ENCODE results near the gene NOSIP.

Gene NOSIP

DNA sequence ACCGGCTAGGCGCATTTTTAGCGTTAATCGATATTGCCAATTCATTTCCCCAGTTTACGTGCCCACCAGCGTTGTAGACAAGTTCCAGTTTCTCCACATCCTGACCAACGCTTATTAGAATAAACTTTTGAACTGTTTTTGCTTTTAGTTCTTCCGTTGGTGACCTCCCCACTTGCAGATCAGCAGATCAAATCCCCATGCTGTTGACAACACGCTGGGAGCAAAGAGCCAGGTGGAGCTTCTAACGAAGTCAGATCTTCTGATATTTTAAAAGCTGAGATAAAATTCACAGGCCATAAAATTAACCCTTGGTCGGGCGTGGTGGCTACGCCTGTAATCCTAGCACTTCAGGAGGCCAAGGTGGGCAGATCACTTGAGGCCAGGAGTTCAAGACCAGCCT lies 31.3 kb downstream of the NOSIP start:
- in situ Hi-C loops (cut with MboI; ENCODE audit: low sequenced_read_pairs): loop anchor here (5.0 kb wide), 1 partner anchor 42 kb away; no protein-coding TSS in a partner anchor

DNA sequence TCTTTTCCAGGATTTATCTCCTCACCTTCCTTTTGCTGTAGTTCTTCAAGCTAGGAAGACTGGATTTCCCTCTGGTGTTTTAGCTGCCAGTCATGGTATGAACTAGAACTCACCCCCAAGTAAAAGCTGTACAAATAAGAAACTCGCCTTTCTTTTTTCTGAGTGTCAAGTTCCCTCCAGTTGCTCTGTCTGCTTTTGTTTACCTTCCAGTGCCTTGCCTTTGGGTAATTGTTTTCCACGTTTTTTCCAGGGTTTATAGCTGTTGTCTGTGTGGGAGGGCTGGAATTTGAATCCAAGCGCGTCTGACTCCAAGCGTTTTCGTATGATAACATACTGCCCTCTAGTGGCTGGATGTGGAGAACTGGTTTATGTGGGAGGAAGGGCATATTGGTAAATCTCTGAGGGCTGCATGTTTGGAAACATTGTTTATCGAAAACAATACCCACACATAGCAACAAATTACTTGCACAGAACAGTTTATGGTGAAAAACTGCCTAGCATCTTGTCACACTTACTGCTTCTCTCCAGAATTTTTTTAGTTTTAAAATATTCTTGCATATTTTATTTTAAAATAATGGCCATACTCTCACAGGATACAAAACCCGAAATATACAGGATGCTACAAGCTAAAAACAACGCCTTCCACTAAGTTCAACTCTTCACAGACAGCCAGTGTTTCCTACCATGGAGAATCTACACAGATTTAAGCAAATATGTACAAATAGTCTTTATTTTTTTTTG lies 33.4 kb downstream of the NOSIP start:
- in situ Hi-C loops (cut with MboI; ENCODE audit: low sequenced_read_pairs): loop anchor here (5.0 kb wide), 1 partner anchor 40 kb away; no protein-coding TSS in a partner anchor

DNA sequence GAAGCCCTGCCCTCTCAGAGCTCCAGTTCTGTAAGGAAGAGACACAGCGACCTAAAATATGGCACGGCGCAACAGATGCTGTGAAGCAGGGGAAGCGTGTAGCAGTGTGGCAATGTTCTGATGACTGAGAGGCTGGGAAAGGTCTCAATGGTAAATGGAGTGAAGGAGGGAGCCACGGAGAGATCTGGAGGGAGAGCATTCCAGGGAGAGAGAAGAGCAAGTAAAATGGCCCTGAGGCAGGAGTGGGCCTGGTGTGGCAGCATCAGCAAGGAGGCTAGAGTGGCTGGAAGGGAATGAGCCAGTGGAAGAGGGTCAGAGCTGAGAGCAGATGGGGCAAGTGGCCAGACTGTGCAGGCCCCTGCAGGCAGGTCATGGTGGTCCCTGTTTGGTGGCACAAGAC lies 36.2 kb downstream of the NOSIP start:
- in situ Hi-C loops (cut with MboI; ENCODE audit: low sequenced_read_pairs): no loop called here

DNA sequence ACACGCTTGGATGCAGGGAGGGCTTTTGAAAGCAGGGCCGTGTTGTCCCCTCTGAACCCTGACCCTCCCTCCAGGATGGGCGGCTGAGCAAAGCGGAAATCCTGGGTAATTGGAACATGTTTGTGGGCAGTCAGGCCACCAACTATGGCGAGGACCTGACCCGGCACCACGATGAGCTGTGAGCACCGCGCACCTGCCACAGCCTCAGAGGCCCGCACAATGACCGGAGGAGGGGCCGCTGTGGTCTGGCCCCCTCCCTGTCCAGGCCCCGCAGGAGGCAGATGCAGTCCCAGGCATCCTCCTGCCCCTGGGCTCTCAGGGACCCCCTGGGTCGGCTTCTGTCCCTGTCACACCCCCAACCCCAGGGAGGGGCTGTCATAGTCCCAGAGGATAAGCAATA lies 37.3 kb downstream of the NOSIP start:
- in situ Hi-C loops (cut with MboI; ENCODE audit: low sequenced_read_pairs): no loop called here

DNA sequence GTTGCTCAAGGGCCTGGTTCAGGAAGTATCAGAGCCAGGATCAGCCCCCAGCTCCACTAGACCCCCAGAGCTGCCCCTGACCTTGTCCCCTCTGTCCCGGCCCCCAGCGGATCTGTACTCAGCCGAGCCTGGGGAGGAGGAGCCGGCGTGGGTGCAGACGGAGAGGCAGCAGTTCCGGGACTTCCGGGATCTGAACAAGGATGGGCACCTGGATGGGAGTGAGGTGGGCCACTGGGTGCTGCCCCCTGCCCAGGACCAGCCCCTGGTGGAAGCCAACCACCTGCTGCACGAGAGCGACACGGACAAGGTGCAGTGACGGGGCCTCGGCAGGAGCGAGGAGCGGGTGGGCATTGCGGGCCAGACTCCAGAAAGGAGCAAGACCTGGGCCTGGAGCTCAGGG lies 37.9 kb downstream of the NOSIP start:
- in situ Hi-C loops (cut with MboI; ENCODE audit: low sequenced_read_pairs): no loop called here

DNA sequence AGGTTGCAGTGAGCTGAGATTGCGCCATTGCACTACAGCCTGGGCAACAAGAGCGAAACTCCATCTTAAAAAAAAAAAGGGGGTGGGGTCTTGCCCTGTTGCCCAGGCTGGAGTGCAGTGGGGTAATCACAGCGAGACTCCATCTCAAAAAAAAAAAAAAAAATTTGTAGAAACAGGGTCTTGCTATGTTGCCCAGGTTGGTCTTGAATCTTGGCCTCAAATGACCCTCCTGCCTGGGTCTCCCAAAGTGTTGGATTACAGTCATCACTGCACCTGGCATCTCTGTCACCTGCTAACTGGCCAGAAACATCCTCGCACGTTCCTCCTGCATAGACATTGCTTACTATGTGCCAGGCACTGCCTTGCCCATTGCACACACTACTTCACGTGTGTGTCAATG lies 38.4 kb downstream of the NOSIP start:
- in situ Hi-C loops (cut with MboI; ENCODE audit: low sequenced_read_pairs): no loop called here

DNA sequence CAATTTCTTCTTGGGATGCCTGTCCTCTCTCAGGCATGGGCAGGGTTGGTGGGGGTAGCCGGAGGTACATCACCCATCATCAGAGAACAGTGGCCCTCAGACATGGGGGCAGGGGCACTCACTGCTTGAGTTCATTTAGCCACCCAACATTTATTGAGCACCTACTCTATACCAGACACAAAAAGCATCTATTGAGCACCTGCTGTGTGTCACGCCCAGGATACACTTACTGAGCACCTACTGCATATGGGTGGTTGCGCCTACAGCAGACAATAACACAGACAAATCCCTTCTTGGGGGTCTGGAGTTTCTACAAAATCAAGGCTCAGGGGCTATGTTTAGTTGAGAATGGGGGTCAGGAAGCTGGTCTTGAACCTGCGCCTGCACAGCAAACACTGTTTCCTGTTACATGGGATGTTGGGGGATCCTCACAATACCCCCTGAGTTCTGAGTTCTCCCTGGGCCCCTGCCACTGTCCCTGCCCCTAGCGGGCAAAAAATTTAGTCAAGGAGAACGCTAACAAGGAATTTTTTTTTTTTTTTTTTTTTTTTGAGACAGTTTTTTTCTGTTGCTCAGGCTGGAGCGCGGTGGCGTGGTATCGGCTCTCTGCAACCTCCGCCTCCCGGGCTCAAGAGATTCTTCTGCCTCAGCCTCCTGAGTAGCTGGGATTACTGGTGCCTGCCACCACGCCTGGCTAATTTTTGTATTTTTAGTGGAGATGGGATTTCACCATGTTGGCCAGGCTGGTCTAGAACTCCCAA lies 41.0 kb downstream of the NOSIP start:
- in situ Hi-C loops (cut with MboI; ENCODE audit: low sequenced_read_pairs): no loop called here

DNA sequence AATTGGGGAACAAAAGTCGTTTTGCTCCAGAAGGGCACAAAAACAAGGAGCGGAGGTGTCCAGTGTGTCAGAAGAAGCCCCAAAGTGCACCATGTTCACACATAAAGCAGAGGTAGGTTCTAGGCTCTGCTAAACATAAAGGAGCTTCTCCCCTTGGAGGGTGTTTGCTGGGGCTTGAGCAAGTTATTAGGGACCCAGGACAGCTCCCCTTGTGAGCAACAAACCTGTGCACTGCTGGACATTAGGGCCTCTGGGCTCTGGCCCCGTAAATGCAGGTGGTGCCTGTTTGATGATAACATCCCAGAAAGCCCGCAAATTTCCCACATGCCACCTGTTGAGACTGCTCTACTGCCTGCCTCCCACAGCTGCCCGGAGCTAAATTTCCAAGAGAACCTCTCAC lies 41.7 kb downstream of the NOSIP start:
- in situ Hi-C loops (cut with MboI; ENCODE audit: low sequenced_read_pairs): no loop called here

DNA sequence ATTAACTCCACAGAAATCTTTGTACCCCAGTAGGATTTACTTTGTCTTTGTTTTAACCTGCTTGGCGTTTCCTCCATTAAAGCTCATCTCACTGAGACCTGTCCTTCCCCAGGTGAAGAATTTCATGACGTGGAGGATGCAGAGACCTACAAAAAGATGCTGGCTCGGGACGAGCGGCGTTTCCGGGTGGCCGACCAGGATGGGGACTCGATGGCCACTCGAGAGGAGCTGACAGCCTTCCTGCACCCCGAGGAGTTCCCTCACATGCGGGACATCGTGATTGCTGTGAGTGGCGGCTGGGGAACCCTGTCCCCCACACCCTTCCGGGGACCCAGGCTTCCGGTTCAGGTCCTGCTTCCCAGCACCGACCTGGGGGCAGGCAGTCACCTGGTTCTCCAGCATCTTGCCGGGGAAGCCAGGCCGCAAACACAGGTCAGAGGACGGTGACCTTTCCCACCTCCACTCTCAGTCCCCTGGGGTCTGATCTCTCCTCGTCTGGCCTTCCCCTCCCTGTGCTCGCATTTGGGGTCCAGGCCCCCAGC lies 43.4 kb downstream of the NOSIP start:
- in situ Hi-C loops (cut with MboI; ENCODE audit: low sequenced_read_pairs): no loop called here

DNA sequence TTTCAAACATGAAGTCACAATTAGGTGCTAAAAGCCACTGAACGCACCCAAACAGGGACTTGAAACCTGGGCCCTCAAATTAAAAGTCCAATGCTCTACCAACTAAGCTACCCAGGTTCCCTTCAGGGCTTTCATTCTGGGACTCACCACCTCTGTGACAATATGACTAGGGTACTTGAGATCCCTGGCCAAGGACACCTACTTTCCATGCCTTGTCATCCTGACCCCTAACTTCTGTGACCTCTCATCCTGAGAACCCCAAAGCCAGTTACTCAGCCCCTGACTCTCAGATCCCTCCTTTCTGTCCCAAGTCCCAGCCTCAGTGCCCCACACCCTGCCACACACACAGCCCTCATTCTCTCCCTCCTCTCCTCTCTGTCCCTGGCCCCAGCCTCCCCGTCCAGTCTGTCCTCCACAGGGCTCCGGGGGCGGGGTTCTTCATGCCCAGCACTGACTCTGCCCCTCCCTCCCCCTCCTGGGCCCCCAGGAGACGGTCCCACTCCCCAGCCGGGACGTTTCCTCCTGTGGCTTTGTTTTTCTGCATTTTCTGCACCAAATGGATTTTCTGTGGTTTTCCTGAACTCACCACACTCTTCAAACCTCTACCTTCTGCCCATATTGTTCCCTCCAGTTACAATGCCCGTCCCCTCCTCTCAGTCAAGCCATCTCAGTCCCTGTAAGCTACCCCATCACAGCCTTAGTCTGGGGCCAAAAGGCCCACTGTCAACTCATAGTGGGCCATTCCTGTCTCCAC lies 45.5 kb downstream of the NOSIP start:
- in situ Hi-C loops (cut with MboI; ENCODE audit: low sequenced_read_pairs): no loop called here

DNA sequence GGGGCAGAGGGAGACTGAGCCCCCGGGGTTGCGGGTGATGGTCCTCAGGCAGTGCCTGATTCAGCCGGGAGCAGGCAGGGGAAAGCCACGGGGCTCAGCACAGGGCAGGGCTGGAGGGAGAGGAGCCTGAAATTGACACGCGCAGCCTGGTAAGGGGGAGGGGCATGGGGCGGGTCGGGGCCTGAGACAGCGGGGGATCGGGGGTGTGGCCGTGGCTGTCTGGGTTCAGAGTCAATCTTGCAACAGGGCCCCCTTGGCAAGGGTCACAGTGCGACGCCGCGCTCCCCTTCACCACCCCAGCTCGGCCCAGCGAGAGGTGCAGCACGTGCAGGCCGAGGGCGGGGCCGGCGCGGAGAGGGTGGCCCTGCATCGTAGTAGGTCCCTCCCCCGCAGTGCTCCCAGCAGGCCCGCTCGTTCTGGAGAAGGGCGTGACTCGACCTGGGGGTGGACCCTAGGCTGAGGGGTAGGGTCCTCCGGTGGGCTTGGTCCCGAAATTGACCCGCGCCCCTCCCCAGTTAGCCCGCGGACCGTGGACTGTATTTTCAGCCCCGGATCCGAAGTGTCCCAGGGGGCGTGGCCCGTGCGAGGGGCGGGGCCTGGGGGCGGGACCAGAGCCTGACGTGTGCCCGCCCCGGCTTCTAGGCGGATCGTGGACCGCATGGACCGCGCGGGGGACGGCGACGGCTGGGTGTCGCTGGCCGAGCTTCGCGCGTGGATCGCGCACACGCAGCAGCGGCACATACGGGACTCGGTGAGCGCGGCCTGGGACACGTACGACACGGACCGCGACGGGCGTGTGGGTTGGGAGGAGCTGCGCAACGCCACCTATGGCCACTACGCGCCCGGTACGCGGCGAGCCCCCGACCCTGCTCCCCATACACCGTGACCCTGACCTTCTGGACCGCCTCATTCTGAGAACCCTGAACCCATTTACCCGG lies 46.5 kb downstream of the NOSIP start:
- in situ Hi-C loops (cut with MboI; ENCODE audit: low sequenced_read_pairs): no loop called here

DNA sequence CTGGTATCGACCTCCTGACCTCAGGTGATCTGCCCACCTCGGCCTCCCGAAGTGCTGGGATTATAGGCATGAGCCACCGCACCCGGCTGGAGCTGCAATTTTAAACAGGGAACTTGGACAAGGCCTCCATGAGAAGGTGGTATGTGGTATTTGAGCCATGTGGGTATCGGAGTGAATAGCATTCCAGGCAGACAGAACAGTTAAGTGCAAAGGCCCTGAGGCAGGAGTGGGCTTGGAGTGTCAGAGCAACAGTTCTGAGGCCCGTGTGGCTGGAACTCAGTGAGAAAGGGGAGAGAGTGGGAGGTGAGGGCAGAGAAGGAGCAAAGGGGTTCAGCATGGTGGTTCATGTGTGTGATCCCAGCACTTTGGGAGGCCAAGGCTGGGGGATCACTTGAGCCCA lies 49.6 kb downstream of the NOSIP start:
- in situ Hi-C loops (cut with MboI; ENCODE audit: low sequenced_read_pairs): no loop called here

DNA sequence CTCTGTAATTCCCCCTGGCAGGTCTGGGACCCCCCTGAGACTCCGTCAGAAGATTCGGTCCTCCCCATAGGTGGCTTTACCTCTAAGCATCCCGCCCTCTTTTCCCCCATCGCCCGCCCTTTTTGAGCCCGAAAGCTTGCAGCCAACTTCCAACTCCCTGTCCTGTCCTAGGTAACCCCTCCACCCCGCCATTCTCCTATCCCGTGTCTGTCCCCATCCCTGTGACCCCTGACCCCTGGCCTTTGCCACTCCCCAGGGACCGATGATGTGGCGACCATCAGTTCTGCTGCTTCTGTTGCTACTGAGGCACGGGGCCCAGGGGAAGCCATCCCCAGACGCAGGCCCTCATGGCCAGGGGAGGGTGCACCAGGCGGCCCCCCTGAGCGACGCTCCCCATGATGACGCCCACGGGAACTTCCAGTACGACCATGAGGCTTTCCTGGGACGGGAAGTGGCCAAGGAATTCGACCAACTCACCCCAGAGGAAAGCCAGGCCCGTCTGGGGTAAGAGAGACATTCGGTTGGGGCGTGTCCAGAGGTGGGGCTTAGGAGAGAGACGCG lies 52.1 kb downstream of the NOSIP start:
- in situ Hi-C loops (cut with MboI; ENCODE audit: low sequenced_read_pairs): no loop called here

DNA sequence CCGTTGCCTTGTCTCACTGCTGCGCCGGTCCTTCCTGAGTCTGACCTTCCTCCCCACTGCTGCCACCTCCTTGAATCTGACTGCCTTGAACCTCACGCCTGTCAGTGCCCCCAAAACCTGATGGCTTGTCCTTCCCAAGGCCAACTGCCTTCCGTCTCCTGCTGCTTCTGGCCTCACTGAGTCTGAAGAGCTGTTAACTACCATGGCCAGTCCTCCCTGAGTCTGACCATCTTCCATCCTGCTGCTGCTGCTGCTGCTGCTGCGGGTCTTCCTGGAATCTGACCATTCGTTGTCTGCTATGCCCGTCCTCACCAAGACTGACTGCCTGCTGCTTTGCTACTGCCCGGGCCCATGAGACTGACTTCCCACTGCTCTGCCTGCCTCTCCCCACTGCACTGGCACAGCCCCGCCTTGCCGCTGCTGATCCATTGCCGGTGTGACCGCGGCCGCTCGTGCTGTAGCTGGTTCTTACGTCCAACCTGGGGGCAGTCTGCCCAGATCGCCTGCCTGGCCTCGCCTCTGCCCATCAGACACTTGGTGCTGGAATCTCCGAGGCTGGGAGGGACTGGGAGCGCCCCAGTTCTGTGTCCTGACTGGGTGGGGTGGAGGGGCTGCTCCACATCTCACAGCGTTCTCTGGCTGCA lies 55.4 kb downstream of the NOSIP start:
- in situ Hi-C loops (cut with MboI; ENCODE audit: low sequenced_read_pairs): no loop called here

DNA sequence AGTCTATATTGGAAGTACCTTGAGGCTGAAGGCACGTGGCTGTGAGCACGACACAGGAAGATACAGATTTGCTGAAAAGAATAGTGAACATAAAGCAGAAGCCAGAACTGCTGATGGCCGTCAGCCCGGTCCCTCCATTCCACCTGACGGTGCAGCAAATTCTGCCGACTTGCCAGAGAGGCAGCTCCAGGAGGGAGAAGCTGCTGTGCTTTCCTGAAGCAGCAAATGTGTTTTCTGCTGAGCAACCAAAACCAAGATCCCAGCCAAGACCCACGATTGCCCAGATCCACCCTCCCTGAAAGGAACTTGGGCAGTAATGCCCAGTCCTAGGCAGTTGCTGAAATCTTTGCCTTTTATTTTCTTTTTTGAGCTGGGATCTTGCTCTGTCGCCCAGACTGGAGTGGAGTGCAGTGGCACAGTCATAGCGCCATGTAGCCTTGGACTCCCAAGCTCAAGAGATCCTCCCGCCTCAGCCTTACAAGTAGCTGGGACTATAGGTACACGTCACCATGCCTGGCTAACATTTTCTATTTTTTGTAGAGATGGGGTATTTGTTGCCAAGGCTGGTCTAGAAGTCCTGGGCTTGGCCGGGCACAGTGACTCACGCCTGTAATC lies 59.5 kb downstream of the NOSIP start:
- in situ Hi-C loops (cut with MboI; ENCODE audit: low sequenced_read_pairs): no loop called here

DNA sequence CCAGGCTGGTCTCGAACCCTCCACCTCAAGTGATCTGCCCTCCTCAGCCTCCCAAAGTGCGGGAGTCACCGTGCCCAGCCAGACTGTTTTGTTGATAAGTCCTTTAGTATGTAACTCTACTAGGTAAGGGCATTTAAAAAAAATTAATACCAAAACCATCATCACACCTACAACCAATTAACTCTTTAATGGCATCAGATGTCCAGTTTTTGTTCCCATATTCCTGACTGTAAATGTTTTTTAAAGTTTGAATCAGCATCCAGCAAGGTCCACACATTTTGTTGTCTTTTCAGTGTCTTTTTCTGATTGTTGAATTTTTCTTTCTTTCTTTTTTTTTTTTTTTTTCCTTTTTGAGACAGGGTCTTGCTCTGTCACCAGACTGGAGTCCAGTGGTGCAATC lies 62.3 kb downstream of the NOSIP start:
- in situ Hi-C loops (cut with MboI; ENCODE audit: low sequenced_read_pairs): no loop called here

DNA sequence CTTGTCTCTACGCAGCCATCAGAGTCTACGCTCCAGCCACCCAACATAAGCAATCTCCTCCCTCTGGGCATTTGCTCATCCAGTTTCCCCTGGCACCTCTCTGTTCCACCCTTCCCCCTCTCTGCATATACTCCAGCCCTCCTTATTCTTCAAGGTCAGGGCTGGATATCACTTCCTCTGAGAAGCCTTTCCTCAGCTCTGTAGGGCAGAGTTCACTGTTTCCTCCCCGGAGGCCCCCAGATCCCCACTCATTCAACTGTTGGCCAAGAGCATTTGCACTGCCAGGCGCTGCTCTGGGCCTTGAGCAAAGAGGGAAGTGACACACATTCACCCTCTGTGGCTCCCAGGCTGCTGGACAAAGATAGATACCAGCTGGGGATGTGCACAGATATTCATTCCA lies 64.6 kb downstream of the NOSIP start:
- in situ Hi-C loops (cut with MboI; ENCODE audit: low sequenced_read_pairs): no loop called here

DNA sequence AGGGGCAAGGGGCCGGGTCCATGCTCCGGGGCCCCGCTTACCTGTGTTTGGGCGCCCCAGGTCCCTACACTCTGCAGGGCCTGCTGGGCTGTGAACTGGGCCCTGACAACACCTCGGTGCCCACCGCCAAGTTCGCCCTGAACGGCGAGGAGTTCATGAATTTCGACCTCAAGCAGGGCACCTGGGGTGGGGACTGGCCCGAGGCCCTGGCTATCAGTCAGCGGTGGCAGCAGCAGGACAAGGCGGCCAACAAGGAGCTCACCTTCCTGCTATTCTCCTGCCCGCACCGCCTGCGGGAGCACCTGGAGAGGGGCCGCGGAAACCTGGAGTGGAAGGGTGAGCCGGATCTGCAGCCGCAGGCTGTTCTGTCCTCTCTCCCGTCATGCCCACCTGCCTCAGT lies 66.2 kb downstream of the NOSIP start:
- in situ Hi-C loops (cut with MboI; ENCODE audit: low sequenced_read_pairs): no loop called here

DNA sequence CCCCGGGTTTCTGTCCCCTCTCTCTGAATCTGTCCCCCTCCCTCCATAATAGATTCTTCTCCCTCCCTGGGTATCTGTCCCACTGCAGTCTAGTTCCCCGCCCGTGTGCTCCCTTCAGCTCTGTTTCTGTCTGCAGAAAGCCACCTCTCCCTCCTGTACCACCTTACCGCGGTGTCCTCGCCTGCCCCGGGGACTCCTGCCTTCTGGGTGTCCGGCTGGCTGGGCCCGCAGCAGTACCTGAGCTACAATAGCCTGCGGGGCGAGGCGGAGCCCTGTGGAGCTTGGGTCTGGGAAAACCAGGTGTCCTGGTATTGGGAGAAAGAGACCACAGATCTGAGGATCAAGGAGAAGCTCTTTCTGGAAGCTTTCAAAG lies 66.6 kb downstream of the NOSIP start:
- in situ Hi-C loops (cut with MboI; ENCODE audit: low sequenced_read_pairs): no loop called here

Measured in HL-60/S4 (cell line).